H1 (cell line): ENCODE data around the gene BIRC7. TPM values are rescaled to one million over a fixed set of nuclear protein-coding genes. Genes with fewer than 3 reads are reported as not detected.

Experiments
- CTCF ChIA-PET: fragments of 300-600 bp; sonication (Branson Sonifier 250); formaldehyde crosslinking; loops from one replicate; lab custom pipeline; 2021; ENCODE audit not compliant: partially characterized antibody; lab: Charles Lee
- POLR2A ChIA-PET: fragments of 300-600 bp; sonication (Branson Sonifier 250); formaldehyde crosslinking; loops from one replicate; lab custom pipeline; 2021; ENCODE audit warnings: inconsistent platforms; ENCODE audit not compliant: partially characterized antibody; lab: Charles Lee
- DNase-seq, 2 experiments: peaks; one replicate each; pipeline versions ENCODE4 v3.0.0 to v3.0.0-alpha.2; 2010 to 2022; ENCODE audit warnings: low spot score in 2 of 2, low read depth in 1 of 2, mixed read lengths in 1 of 2
- FAIRE-seq: peaks from 2 replicates; lab custom pipeline; 2011; peaks lifted over from hg19 to GRCh38; lab: Jason Lieb, UNC
- H2AFZ ChIP-seq: 2 replicates; pipeline ENCODE4 v1.8.1; 2012; ENCODE audit warnings: low read length, inconsistent platforms
- H2AK5ac ChIP-seq: 2 replicates; pipeline ENCODE4 v1.6.1; 2013; ENCODE audit warnings: low read depth, low read length
- H2BK120ac ChIP-seq: replicated peaks from 2 replicates; pipeline ENCODE3; 2013; ENCODE audit warnings: low read depth, low read length, inconsistent platforms
- H2BK12ac ChIP-seq: 2 replicates; pipeline ENCODE4 v1.6.1; 2013; ENCODE audit warnings: low read depth, low read length
- H2BK15ac ChIP-seq: 2 replicates; pipeline ENCODE4 v1.6.1; 2013; ENCODE audit warnings: low read length
- H2BK20ac ChIP-seq: 2 replicates; pipeline ENCODE4 v1.6.1; 2013; ENCODE audit warnings: low read length
- H2BK5ac ChIP-seq: 2 replicates; pipeline ENCODE4 v1.6.1; 2013; ENCODE audit warnings: low read depth, low read length
- H3K14ac ChIP-seq: 2 replicates; pipeline ENCODE4 v1.6.1; 2013; ENCODE audit warnings: inconsistent platforms; ENCODE audit not compliant: insufficient read length
- H3K18ac ChIP-seq: 2 replicates; pipeline ENCODE4 v1.6.1; 2013; ENCODE audit warnings: low read length; ENCODE audit errors: extremely low read depth
- H3K23ac ChIP-seq: 2 replicates; pipeline ENCODE4 v1.6.1; 2013; ENCODE audit warnings: inconsistent platforms; ENCODE audit not compliant: insufficient read length
- H3K23me2 ChIP-seq: 2 replicates; pipeline ENCODE4 v1.6.1; 2013; ENCODE audit warnings: low read depth, low read length
- H3K27ac ChIP-seq: 2 replicates; pipeline ENCODE4 v1.6.1; 2011; ENCODE audit warnings: low read depth, low read length, inconsistent platforms
- H3K27me3 ChIP-seq, 4 experiments: replicated peaks in 1 of 4; 1 replicate in 1 of 4; 2 replicates in 3 of 4; pipeline versions ENCODE4 v1.6.1 to v1.8.1; 2011 to 2013; ENCODE audit warnings: low read length in 3 of 4, mild to moderate bottlenecking in 3 of 4, inconsistent platforms in 2 of 4, mixed read lengths in 2 of 4, moderate library complexity in 1 of 4; ENCODE audit not compliant: control insufficient read depth in 3 of 4, insufficient read depth in 3 of 4; ENCODE audit errors: extremely low read depth in 1 of 4
- H3K36me3 ChIP-seq, 4 experiments: 2 replicates each; pipeline versions ENCODE4 v1.6.1 to v1.8.1; 2011 to 2013; ENCODE audit warnings: mild to moderate bottlenecking in 4 of 4, low read length in 3 of 4, moderate library complexity in 2 of 4, control low read depth in 1 of 4, inconsistent platforms in 1 of 4; ENCODE audit not compliant: insufficient read depth in 4 of 4, control insufficient read depth in 2 of 4
- H3K4ac ChIP-seq: replicated peaks from 2 replicates; pipeline ENCODE3; 2013; ENCODE audit warnings: low read length, low read depth, mixed read lengths, inconsistent platforms; ENCODE audit not compliant: insufficient read length
- H3K4me1 ChIP-seq, 4 experiments: replicated peaks in 1 of 4; 1 replicate in 1 of 4; 2 replicates in 3 of 4; pipeline versions ENCODE4 v1.6.1 to v1.8.1; 2011 to 2013; ENCODE audit warnings: low read length in 3 of 4, inconsistent platforms in 2 of 4, mixed read lengths in 1 of 4; ENCODE audit not compliant: insufficient read depth in 4 of 4, control insufficient read depth in 3 of 4
- H3K4me2 ChIP-seq, 2 experiments: 2 replicates each; pipeline versions ENCODE4 v1.6.1 to v1.8.1; 2011 to 2013; ENCODE audit warnings: low read depth in 2 of 2, low read length in 2 of 2, control low read depth in 1 of 2, inconsistent platforms in 1 of 2, mild to moderate bottlenecking in 1 of 2; ENCODE audit not compliant: insufficient read depth in 1 of 2
- H3K4me3 ChIP-seq, 4 experiments: fragments of 200-600, 300-600 bp in 1 of 4; sonication (generic), shearing (Covaris generic), sonication (Bioruptor Twin) in 1 of 4; 2 replicates each; pipeline versions ENCODE4 v1.5.1 to v1.8.1; 2011 to 2016; ENCODE audit warnings: low read length in 4 of 4, low read depth in 3 of 4, control low read depth in 2 of 4, inconsistent platforms in 2 of 4, mild to moderate bottlenecking in 2 of 4, mixed read lengths in 1 of 4, moderate library complexity in 1 of 4; ENCODE audit not compliant: insufficient read depth in 2 of 4; ENCODE audit errors: extremely low read depth in 1 of 4
- H3K56ac ChIP-seq: replicated peaks from 2 replicates; pipeline ENCODE3; 2013; ENCODE audit warnings: low read depth, mild to moderate bottlenecking, mixed read lengths, low read length, inconsistent platforms; ENCODE audit not compliant: insufficient read length
- H3K79me1 ChIP-seq: 2 replicates; pipeline ENCODE4 v1.6.1; 2013; ENCODE audit warnings: low read depth, low read length, control low read depth
- H3K79me2 ChIP-seq, 2 experiments: 2 replicates each; pipeline versions ENCODE4 v1.6.1 to v1.8.1; 2012 to 2013; ENCODE audit warnings: low read length in 2 of 2, mild to moderate bottlenecking in 2 of 2, inconsistent platforms in 1 of 2; ENCODE audit not compliant: insufficient read depth in 2 of 2, control insufficient read depth in 1 of 2
- H3K9ac ChIP-seq, 4 experiments: replicated peaks in 1 of 4; 1 replicate in 1 of 4; 2 replicates in 3 of 4; pipeline versions ENCODE4 v1.6.1 to v1.8.1; 2011 to 2013; ENCODE audit warnings: low read depth in 3 of 4, low read length in 3 of 4, control low read depth in 2 of 4, mild to moderate bottlenecking in 2 of 4, moderate library complexity in 2 of 4, inconsistent platforms in 1 of 4; ENCODE audit errors: extremely low read depth in 1 of 4
- H3K9me3 ChIP-seq, 2 experiments: 2 replicates each; pipeline versions ENCODE4 v1.6.1 to v1.8.1; 2012 to 2013; ENCODE audit warnings: mild to moderate bottlenecking in 2 of 2, moderate library complexity in 2 of 2, control low read depth in 1 of 2, inconsistent platforms in 1 of 2, low read depth in 1 of 2, low read length in 1 of 2, mixed read lengths in 1 of 2; ENCODE audit not compliant: insufficient read depth in 2 of 2
- H4K20me1 ChIP-seq, 2 experiments: replicated peaks in 1 of 2; 2 replicates each; pipeline versions ENCODE3 to v1.8.1; 2011 to 2013; ENCODE audit warnings: inconsistent platforms in 2 of 2, low read length in 2 of 2, mild to moderate bottlenecking in 1 of 2; ENCODE audit not compliant: insufficient read depth in 2 of 2, control insufficient read depth in 1 of 2
- H4K5ac ChIP-seq: 2 replicates; pipeline ENCODE4 v1.6.1; 2013; ENCODE audit warnings: low read length, low read depth, mixed read lengths, inconsistent platforms; ENCODE audit not compliant: insufficient read length
- H4K8ac ChIP-seq: 2 replicates; pipeline ENCODE4 v1.8.0; 2013; ENCODE audit warnings: mild to moderate bottlenecking, moderate library complexity, low read length, inconsistent platforms; ENCODE audit not compliant: insufficient read depth; ENCODE audit errors: extremely low read depth
- H4K91ac ChIP-seq: replicated peaks from 2 replicates; pipeline ENCODE3; 2013; ENCODE audit warnings: low read length, mixed read lengths, inconsistent platforms; ENCODE audit not compliant: insufficient read length
- CBX5 ChIP-seq: fragments of 300-800, 300-1000 bp; sonication (generic); IDR thresholded peaks from 2 replicates; pipeline ENCODE4 v1.7.1; 2016; ENCODE audit warnings: antibody characterized with exemption, low read length, low read depth
- CBX8 ChIP-seq: fragments of 300-800, 300-1000 bp; sonication (generic); IDR thresholded peaks from 2 replicates; pipeline ENCODE4 v1.7.1; 2016; ENCODE audit warnings: low read depth, low read length, borderline replicate concordance
- CHD1 ChIP-seq: IDR thresholded peaks from 2 replicates; pipeline ENCODE4 v1.6.1; 2012; ENCODE audit warnings: low read depth, low read length, improper control_type of control experiment
- FOSL1 ChIP-seq: IDR thresholded peaks from 2 replicates; pipeline ENCODE4 v1.6.1; 2011; ENCODE audit warnings: mild to moderate bottlenecking, low read depth, low read length, moderate library complexity; ENCODE audit not compliant: insufficient read depth
- MAFK ChIP-seq: IDR thresholded peaks from 2 replicates; pipeline ENCODE4 v1.6.1; 2012; ENCODE audit warnings: low read depth, mild to moderate bottlenecking, improper control_type of control experiment, low read length
- RFX5 ChIP-seq: IDR thresholded peaks from 2 replicates; pipeline ENCODE4 v1.6.1; 2011; ENCODE audit warnings: low read depth, low read length, improper control_type of control experiment, borderline replicate concordance
- SAP30 ChIP-seq: fragments of 300-600 bp; sonication (generic); IDR thresholded peaks from 2 replicates; pipeline ENCODE4 v1.7.1; 2012; ENCODE audit warnings: low read length, moderate library complexity, mild to moderate bottlenecking, inconsistent platforms; ENCODE audit not compliant: insufficient read depth, insufficient replicate concordance
- SIN3A ChIP-seq, 2 experiments: IDR thresholded peaks in 1 of 2; conservative IDR thresholded peaks in 1 of 2; 2 replicates each; pipeline ENCODE4 v1.6.1; 2011 to 2012; ENCODE audit warnings: low read length in 2 of 2, improper control_type of control experiment in 1 of 2, low read depth in 1 of 2, mild to moderate bottlenecking in 1 of 2
- SIRT6 ChIP-seq: IDR thresholded peaks from one replicate; pipeline ENCODE4 v1.7.1; 2012; ENCODE audit warnings: low read length, inconsistent platforms
- SUZ12 ChIP-seq: fragments of 200-600 bp; sonication (generic); IDR thresholded peaks from 2 replicates; pipeline ENCODE4 v1.6.1; 2012; ENCODE audit warnings: mild to moderate bottlenecking, inconsistent platforms, low read length, moderate library complexity, mixed read lengths
- TEAD4 ChIP-seq: IDR thresholded peaks from 2 replicates; pipeline ENCODE4 v1.6.1; 2012; ENCODE audit warnings: low read depth, low read length, inconsistent platforms, mixed read lengths
- ZNF274 ChIP-seq: IDR thresholded peaks from 2 replicates; pipeline ENCODE4 v1.7.0; 2012; ENCODE audit warnings: low read length, borderline replicate concordance; ENCODE audit errors: extremely low read depth
- WGBS, 2 experiments: shearing (Covaris generic) in 1 of 2; methylation state at CpG; one replicate each; pipeline versions ENCODE4 v1.1.6 to v1.1.7; 2013 to 2015; ENCODE audit warnings: low lambda C conversion rate in 2 of 2, mixed read lengths in 2 of 2, inconsistent platforms in 1 of 2, low coverage in 1 of 2, missing lambda C conversion rate in 1 of 2; ENCODE audit not compliant: insufficient replicate concordance in 2 of 2, insufficient coverage in 1 of 2, insufficient read length in 1 of 2; ENCODE audit errors: extremely low coverage in 1 of 2, missing lambda C conversion rate in 1 of 2; 5-methylcytosine and 5-hydroxymethylcytosine counted together
- polyA plus RNA-seq, 7 experiments: library from polyadenylated mRNA; depleted of rRNA in 3 of 7; stranded (reverse) in 5 of 7; unstranded in 2 of 7; fragments of >200 nt in 5 of 7; fragments of 200-250 nt in 2 of 7; gene quantifications; 1 replicate in 5 of 7; 2 replicates in 1 of 7; 4 replicates in 1 of 7; pipeline versions ENCODE4 v1.2.1 to v1.2.3, GENCODE V29; 2011 to 2013; ENCODE audit warnings: missing spikeins in 2 of 7, mixed read lengths in 2 of 7
- total RNA-seq: library from RNA; stranded (reverse); fragmentation: NEBNext Ultra II Directional; extraction: Animal tissue kit (Norgen Biotek cat#: 25700); gene quantifications from 2 replicates; pipeline ENCODE4 v1.2.1, GENCODE V29; 2021
- TF ChIP-seq, protein P1 (sequence below): IDR thresholded peaks from 2 replicates; pipeline ENCODE4 v1.6.1; 2012; ENCODE audit warnings: inconsistent platforms

Gene BIRC7
- total and polyA plus RNA-seq, 2 of the 8 experiments (the other 6 are each of a cell fraction or from before 2014, with no cell fraction given): 0.11 to 0.41 TPM

DNA sequence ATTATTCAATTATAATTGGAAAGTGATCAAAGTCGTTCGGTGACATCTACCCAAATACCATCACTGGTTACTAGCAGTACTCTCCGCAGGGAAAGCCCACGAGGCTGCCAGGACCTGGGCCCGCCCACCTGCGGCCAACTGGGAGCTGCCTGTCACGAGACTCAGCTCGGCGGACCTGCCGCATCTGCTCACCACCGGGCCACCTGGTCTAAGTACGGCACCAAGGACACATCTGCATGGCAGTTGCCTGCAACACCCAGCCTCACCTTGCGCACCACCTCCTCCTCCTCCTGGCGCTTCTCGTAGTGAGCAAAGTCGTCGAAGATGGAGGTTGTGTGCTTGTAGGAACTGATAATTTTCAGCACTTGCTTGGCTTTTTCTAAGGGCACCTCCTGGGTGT lies 33.7 kb upstream of the BIRC7 start:
- Histone ChIP-seq H3K14ac (no peak overlapping the region), H4K91ac (no peak overlapping the region), H3K9me3 (no peaks in the 10 kb centered on the region), H2BK15ac (no peak overlapping the region), H2AK5ac (no peak overlapping the region), H3K18ac (no peak overlapping the region), H3K27me3 (no peaks in the 10 kb centered on the region), H2BK12ac (no peak overlapping the region), H3K36me3 (peaks cover 22 to 44% (median 38%) of the 10 kb centered on the region in 4 experiments), H2BK120ac (no peak overlapping the region), H3K4me3 (no peak overlapping the region), H3K4me1 (peaks cover 0 to under 1% (median 0%) of the 10 kb centered on the region in 4 experiments; a peak in 3 of 7 replicates), H3K4me2 (no peak overlapping the region), H3K4ac (no peak overlapping the region), H3K79me1 (peaks cover 16% of the 10 kb centered on the region), H3K23ac (no peak overlapping the region), H3K56ac (no peak overlapping the region), H4K5ac (no peak overlapping the region), H3K27ac (no peak overlapping the region), H3K23me2 (no peaks in the 10 kb centered on the region), H3K79me2 (peaks cover 23 to 96% of the 10 kb centered on the region in 2 experiments), H4K8ac (no peak overlapping the region), H2AFZ (no peak overlapping the region), H4K20me1 (peaks cover 37 to 64% of the 10 kb centered on the region in 2 experiments), H2BK5ac (no peak overlapping the region), H3K9ac (no peak overlapping the region), H2BK20ac (no peak overlapping the region)
- no peak for TF ChIP-seq SIN3A (conservative IDR thresholded peaks at IDR 0.05 in 1 of 2, IDR thresholded peaks at IDR 0.05 in 1 of 2; ENCODE audit: low read depth in 1 of 2, low read length in 2 of 2)
- TF ChIP-seq CHD1: no peak
- no peak for TF ChIP-seq CBX5
- TF ChIP-seq SAP30: no peak
- TF ChIP-seq, protein P1, sequence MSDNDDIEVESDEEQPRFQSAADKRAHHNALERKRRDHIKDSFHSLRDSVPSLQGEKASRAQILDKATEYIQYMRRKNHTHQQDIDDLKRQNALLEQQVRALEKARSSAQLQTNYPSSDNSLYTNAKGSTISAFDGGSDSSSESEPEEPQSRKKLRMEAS: no peak
- TF ChIP-seq MAFK: no peak
- no peak for TF ChIP-seq SUZ12
- TF ChIP-seq ZNF274: no peak
- no peak for TF ChIP-seq SIRT6
- TF ChIP-seq TEAD4: no peak
- TF ChIP-seq RFX5: no peak
- no peak for TF ChIP-seq FOSL1
- no peak for TF ChIP-seq CBX8
- 89% methylated on average over 11 of the region's 17 CpGs; no CpG with 5 or more reads in 1 of the 2 experiments for WGBS, 2 experiments
- CTCF ChIA-PET: interaction anchor here (0.6 to 1.1 kb wide), 4 partner anchors 21 to 413 kb away, joined by 3 read pairs; no protein-coding TSS in a partner anchor
- FAIRE-seq: no peak
- POLR2A ChIA-PET: interaction anchor here (1.0 kb wide), 1 partner anchor 13 kb away, joined by 6 read pairs; no protein-coding TSS in a partner anchor
- DNase-seq: no peak
